ENCODE measurements around the gene RDH13.

The RDH13 gene

GRCh38 chr19:55091126-55091910, 28.4 kb upstream of the RDH13 start:
- no peak for DNase-seq

- no peak for DNase-seq
Measured at GRCh38 chr19:55090564-55090963, 27.6 kb upstream of the RDH13 start.

- no peak for DNase-seq
Measured at GRCh38 chr19:55089342-55089944, 26.5 kb upstream of the RDH13 start.

- DNase-seq = peak; percentile 78
Measured at GRCh38 chr19:55088543-55089341, 25.8 kb upstream of the RDH13 start.

GRCh38 chr19:55088021-55088451, 25.1 kb upstream of the RDH13 start:
- DNase-seq = no peak

- DNase-seq = no peak
Measured at GRCh38 chr19:55087542-55087901, 24.6 kb upstream of the RDH13 start.

- peak; percentile 64 for DNase-seq
Measured at GRCh38 chr19:55086730-55087541, 24.0 kb upstream of the RDH13 start.

- no peak for DNase-seq
Measured at GRCh38 chr19:55085923-55086715, 23.2 kb upstream of the RDH13 start.

GRCh38 chr19:55084416-55084815, 21.5 kb upstream of the RDH13 start:
- no peak for DNase-seq

GRCh38 chr19:55083004-55083850, 20.3 kb upstream of the RDH13 start:
- no peak for DNase-seq

GRCh38 chr19:55082020-55082851, 19.3 kb upstream of the RDH13 start:
- DNase-seq = peak; percentile 68

- no peak for DNase-seq
Measured at GRCh38 chr19:55081770-55082019, 18.7 kb upstream of the RDH13 start.

- peak; percentile 96 for DNase-seq
Measured at GRCh38 chr19:55080968-55081769, 18.2 kb upstream of the RDH13 start.

GRCh38 chr19:55080121-55080967, 17.4 kb upstream of the RDH13 start:
- DNase-seq = peak; percentile 73

- no peak for DNase-seq
Measured at GRCh38 chr19:55079400-55080038, 16.6 kb upstream of the RDH13 start.

- DNase-seq = no peak
Measured at GRCh38 chr19:55078996-55079395, 16.0 kb upstream of the RDH13 start.

- no peak for DNase-seq
Measured at GRCh38 chr19:55077106-55077505, 14.2 kb upstream of the RDH13 start.

- DNase-seq = no peak
Measured at GRCh38 chr19:55076321-55076720, 13.4 kb upstream of the RDH13 start.

All from CD4-positive, alpha-beta T cell treated with Interleukin-17A for 1 hour (primary cell).